ENCODE measurements around the gene TSHZ2.
"Not testable (repeated sequence)": the region's sequence is repeated elsewhere in the genome, so short reads cannot be mapped to it uniquely, and the experiment has no call there.

TSHZ2 gene

DNA sequence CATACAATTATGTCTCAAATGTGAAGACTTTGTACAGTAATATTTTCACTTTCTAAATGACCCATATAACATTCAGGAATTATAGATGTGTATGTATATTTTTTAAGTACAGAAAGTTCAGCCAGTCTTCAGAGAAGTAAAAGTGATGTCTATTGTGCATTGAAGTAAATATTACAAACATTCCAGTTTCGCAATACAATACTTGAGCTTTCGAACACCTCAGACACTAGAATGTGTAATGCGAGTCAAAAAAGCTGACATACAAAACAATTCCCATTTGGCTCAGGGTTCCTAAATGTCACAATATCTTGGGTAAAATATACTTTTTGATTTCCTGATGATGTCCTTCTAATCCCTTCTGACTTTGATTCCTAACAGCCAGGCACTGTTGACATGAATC, 520.1 kb downstream of the TSHZ2 start:
- no peak for DNase-seq

DNA sequence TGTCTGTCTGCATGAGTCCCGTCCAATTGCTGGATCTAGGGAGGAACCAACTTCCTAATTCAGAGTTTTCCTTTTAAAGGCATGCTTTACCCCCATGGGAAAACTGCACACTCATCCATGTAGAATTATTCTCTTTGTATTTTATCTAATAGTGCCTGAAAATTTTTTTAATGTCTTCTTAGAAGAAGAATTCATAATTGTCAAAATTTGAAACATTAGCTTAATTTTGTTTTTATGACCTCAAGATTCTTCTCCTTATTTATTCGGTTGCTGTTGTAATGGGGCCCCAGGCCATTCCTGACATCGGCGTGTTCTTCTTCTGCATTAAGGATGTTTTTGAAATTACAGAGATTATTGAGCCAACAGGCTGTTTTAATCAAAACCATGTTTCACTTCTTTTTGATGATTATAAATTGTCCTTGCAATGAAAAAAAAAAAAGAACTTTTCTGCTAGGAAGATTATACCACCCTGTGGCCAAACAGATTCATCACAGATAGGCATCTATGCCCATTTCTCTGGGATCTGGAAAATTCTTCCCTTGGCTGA, 521.2 kb downstream of the TSHZ2 start:
- DNase-seq = no peak

DNA sequence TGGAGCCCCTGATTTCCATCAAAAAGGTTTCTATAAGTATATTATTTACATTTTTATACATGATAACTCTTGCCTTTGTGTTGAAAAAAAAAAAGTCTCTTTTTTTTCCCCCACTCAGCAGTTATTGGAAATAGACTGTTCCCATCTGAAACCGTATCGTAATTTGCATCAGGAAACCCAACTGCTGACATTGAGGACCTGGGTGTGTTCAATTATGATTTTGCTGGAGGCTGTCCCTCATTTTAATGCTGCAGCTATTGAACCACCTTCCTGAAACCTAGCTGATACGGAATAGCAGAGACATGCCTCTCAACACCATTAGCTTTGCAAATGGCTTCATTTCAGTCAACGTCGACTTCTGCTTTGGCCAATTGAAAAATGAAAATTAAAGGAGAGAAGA, 522.6 kb downstream of the TSHZ2 start:
- no peak for DNase-seq

DNA sequence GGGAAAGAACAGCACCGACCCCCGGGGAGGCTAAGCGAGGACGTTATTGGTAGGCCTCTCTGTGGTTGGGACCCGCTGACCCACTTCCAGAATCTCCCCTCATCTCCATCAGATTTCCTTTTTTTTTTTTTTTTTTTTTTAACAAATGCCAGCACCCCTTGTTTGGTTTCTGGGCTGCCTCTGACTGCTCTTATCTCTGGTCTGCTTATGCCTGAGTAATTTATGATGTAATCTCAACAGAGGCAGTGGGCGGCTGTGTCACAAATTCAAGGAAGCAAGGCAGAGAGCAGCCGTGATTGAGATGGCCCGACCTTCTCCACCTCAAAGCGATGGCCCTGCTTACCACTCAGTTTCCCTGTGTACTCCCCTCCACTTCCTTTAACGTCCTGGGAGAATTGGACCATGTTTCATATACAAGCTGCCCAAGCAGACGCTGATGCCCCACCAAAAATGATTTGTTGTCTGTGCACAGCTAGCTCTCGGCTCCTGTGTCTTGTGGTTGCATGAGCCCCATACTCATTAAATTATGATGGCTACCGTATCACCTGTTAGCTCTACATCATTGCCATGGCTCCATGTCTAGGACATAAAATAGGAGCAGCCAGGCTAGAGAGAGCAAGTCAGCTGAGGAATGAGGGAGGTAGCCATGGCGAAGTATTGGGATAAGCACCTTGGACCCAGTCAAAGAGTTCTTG, 523.4 kb downstream of the TSHZ2 start:
- DNase-seq = no peak

DNA sequence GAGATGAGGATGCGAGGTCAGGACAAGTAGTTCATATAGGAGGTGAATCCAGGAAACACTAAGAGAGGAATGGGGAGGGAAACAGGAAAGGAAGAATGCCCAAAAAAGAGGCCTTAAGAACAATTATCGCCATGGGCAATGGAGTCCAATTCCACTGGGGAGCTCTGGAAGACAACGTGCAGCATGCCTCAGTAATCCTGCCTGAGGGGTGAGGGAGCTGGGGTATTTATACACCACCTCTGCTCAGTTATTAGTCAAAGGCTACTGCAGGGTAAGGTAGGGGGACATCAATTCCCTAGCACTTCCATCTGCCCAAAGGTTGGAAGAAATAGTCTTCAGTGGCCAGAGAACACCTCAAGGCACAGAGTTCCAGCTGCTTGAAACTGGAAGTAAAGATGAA, 525.1 kb downstream of the TSHZ2 start:
- no peak for DNase-seq

DNA sequence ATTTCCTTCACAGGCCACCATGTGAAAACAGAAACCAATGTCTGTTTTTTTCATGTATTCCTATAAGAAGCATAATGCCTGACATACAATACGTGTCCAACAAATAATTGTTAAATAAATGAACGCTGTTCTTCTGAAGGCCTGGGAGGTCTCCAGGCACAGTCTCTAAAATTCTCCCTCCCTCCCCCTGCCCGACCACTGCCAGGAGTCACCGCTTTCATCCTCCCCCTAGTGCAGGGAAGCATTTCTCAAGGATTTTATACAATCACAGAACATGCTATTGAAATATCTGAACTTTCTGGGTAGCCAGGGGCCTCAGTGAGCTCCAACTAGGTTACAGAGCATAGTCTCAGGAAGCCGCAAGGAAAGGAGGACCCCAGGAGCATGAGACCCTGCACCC, 526.2 kb downstream of the TSHZ2 start:
- DNase-seq = no peak

DNA sequence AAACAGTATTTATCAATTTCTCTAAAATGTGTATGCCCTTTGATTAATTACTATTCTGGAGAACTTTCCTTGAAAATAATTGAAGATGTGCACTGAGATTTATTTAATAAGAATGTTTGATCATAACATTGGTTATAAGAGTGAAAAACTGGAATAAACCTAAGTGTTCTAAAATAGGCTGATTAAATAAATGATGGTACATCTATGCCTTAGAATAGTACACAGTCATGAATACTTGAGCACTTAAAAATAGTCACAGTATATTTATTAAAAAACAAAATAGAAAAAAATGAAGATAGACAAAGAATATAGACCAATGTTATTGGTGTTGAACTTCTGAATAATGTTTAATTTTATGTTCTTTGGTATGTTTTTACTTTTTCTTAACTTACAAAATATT, 528.5 kb downstream of the TSHZ2 start:
- no peak for DNase-seq

DNA sequence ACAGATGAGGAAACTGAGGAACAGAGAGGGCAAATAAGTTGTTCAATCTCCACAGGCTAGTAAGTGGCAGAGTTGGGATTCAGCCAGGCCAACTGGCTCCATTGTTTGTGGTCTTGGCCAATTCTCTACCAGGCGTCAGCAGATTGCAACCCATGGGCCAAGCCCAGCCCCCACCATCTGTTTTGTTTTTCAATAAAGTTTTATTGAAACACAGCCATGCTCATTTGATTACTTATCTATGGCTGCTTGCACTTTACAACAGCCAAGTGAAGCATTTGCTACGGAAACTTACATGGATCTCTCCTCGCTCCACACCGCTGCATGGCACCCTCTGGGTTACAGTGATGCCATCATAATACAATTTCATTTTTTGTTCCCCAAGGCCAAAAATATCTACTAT, 530.7 kb downstream of the TSHZ2 start:
- no peak for DNase-seq

DNA sequence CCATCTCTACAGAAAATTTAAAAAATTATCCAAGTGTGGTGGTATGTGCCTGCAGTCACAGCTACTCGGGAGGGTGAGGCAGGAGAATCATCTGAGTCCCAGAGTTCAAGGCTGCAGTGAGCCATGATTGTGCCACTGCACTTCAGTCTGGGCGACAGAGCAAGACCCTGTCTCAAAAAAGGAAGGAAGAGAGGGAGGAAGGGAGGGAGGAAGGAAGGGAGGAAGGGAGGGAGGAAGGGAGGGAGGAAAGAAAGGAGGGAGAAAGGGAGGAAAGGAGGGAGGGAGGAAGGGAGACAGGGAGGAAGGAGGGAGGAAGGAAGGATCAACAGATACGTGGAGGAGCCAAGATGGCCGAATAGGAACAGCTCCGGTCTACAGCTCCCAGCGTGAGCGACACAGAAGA, 531.4 kb downstream of the TSHZ2 start:
- DNase-seq = no peak

DNA sequence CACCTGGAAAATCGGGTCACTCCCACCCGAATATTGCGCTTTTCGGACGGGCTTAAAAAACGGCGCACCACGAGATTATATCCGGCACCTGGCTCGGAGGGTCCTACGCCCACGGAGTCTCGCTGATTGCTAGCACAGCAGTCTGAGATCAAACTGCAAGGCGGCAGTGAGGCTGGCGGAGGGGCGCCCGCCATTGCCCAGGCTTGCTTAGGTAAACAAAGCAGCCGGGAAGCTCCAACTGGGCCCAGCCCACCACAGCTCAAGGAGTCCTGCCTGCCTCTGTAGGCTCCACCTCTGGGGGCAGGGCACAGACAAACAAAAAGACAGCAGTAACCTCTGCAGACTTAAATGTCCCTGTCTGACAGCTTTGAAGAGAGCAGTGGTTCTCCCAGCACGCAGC, 531.9 kb downstream of the TSHZ2 start:
- not testable (repeated sequence) for DNase-seq

DNA sequence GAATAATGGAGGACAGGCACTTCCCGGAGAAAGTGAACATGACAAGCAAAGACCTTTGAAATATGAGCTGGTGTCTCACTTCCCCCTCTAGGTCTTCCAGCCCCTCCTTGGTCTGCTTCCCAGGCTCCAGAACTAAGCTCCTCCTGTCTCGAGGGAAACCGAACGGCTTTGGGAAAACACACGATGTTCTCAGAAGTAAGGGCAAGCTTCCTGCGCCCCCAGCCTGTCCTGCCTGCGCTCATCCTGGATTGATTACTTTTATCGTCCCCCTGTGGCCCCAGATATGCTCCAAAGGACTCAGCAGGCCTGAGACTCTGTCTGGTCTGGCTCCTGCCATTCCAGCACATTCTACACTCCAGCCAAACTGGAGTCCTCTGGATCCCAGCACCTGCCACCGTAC, 538.1 kb downstream of the TSHZ2 start:
- DNase-seq = no peak

DNA sequence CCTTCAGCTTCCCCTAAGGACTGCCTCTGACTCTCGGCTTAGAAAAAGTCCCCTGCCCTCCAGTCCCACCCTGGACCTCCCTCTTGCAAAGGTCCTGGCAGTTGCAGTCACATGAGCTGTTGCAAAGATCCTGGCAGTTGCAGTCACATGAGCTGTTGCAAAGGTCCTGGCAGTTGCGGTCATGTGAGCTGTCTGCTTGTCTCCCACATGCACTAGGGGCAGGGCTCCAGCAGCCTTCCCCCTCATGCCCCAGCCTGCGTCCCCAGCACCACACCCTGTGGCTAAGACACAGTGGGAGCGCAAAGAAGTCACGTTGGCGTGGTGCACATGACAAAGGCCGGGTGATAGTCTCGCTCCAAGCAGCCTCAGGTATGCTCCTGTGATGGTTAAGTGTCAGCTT, 538.5 kb downstream of the TSHZ2 start:
- DNase-seq = no peak

DNA sequence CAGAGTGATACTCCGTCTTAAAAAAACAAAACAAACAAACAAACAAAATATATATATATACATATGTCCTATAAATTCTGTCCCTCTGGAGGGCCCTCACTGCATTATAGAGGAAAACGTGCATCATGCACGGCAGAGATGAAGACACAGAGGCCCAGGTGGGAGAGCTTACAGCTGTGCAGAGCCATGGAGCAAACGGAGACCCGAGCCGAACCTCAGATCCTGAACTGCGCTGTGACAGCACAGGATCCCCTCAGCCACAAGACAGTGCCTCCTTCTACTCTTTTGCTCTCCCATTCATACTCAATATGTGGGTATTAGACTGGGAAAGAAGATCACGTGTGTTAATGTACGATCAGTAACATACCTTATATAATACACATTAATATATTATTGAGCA, 539.9 kb downstream of the TSHZ2 start:
- DNase-seq = no peak

DNA sequence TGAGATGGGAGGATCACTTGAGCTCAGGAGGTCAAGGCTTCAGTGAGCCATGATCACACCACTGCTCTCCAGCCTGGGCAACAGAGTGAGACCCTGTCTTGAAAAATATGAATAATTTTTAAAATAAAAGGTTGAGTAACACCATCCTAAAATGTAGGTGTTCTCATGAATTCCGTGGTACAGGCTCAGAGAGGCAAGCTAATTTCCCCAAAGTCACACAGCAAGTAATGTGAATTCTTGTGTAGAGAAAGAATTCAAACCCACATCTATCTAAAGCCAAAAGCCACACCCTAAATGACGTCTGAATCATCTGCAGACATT, 541.0 kb downstream of the TSHZ2 start:
- no peak for DNase-seq

DNA sequence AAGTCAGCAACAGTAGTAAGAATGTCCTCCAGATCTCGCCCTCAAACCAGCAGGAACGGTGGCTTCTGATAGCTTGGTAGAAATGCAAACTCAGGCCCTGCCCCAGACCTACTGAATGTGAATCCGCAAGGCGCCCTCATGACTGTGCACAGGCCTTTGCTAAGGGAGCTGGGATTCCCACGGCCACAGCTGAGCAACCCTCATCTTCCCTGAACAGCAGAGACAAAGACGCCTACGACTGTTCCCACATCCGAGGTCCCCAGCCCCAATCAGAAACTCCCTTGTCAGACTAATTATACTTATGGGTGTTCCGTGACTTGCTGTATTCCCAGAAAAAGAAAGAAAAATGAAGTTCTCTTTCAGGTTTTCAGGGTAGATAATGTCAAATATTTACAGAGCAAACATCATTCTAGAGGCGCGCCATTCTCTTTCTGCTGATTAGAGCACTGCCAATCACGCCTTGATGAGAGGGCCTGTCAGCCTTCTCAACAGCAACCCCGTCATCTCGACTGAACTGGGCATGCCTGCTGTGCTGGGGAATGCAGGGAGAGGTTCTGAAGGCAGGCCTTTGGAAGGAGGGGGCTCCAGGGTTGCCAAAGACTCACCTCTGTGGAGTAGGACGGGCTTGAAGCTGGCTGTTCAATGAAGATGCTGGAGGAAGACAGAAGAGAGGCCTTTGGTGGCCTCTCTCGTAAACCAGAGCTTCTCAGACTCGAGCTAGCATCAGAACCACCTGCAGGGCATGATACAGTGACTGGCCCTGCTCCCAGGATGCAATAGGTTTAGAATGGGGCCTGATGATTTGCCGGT, 541.5 kb downstream of the TSHZ2 start:
- no peak for DNase-seq

DNA sequence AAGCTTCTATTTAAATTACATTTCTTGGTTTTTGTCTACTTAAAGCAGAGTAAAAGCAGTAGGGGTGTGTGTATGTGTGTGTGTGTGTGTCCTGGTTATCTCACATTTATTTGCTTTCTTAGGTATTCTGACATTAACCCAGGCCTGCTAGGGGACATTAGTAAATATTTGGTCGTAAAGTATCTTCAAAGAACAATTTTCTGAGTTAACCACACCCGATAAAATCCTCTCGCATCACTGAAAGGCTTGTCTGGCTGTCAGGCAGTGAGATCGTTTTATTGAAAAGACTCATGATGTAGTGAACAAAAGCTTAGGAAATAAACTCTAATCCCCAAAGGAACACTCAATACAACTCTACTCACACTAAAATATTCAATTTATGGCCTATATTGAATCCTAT, 543.6 kb downstream of the TSHZ2 start:
- DNase-seq = no peak

DNA sequence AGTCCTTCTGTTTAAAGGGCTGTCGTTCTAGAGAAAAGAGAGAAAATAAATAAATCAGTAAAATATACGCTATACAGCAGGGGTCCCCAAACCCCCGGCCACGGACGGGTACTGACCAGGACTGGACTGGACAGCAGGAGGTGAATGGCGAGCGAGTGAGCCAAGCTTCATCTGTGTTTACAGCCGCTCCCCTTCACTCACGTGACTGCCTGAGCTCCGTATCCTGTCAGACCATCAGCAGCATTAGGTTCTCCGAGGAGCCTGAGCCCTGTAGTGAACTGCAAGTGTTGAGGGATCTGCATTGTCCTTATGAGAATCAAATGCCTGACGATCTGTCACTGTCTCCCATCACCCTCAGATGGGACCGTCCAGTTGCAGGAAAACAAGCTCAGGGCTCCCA, 545.0 kb downstream of the TSHZ2 start:
- DNase-seq = no peak

DNA sequence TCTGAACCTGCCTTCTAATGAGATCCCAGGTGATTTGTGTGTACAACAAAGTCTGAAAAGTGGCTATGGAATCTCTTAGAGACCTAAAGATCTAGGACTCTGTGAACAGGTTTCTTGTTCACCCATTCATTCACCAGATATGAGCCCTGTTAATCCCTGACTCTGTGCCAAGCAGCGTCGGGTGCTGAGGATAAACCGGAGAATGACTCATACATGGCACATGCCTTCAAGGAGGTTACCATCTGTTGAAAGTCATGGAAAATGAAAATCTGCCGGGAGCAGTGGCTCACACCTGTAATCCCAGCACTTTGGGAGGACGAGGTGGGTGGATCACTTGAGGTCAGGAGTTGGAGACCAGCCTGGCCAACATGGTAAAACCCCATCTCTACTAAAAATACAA, 549.3 kb downstream of the TSHZ2 start:
- not testable (repeated sequence) for DNase-seq

DNA sequence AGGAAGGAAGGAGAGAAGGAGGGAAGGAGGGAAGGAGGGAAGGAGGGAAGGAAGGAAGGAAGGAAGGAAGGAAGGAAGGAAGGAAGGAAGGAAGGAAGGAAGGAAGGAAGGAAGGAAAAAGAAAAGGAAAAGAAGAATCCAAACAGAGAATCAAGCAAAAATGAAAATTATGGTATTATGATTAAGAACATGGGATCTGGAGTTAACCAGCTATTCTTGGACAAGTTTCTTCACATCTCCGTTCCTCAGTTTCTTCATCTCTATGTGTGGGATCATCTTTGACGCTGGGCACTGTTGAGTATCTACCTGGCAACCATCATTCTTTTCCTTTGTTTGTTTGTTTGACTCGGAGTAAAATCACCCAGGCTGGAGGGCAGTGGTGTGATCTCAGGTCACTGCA, 549.9 kb downstream of the TSHZ2 start:
- no peak for DNase-seq

DNA sequence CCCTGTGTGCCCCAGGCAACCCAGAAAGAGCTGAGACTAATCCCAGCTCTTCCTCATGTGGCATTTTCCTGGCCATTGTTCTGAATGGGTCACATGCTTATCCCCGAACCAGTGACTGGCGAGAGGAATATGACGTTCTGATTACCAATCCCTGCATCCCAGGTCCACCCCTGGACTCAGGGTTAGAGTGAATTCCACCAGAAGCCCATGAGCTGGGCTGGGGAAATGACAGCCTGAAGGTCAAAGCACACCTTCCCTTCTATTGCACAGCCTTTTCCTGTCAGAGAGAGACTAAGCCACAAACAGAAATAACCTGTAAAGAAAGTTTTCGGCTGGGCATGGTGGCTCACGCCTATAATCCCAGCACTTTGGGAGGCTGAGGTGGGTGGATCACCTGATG, 550.5 kb downstream of the TSHZ2 start:
- no peak for DNase-seq

DNA sequence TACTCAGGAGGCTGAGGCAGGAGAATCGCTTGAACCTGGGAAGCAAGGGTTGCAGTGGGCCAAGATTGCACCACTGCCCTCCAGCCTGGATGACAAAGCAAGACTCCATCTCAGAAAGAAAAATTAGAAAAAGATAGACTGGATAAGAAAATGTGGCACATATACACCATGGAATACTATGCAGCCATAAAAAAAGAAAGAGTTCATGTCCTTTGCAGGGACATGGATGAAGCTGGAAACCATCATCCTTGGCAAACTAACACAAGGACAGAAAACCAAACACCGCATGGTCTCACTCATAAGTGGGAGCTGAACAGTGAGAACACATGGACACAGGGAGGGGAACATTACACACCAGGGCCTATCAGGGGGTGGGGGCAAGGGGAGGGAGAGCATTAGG, 551.5 kb downstream of the TSHZ2 start:
- DNase-seq = not testable (repeated sequence)

DNA sequence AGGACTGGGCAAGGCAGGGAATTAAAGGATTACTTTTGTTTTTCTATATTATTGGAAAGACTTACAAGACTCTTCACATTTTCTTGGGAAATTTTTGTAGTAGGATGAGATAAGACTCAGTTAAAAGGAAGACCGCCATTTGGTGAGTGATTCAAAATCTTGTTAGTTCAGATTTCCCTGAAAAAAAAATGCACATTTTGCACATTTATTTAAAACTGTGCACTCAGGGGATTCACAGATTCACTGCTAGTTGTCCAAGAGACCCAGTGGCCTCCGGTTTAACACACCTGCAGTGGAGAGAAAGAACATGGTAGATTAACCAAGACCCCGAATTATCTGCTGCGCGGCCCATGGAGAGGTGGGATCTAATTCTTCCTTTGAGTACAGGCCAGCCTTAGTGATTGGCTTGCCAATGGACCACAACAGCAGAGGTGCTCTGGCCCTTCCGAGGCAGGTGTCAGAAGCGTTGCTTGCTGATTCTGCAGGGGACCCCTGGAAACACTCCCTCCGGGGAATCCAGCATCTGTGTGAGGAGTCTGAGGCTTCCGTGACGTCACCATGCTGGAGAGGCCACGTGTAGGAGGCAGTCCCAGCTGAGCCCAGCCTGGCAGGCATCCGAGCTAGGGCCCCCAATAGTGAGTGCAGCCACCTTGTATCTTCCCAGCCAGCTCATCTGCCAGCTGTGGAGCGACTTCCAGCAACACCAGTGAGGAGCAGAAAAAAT, 552.6 kb downstream of the TSHZ2 start:
- DNase-seq = no peak

DNA sequence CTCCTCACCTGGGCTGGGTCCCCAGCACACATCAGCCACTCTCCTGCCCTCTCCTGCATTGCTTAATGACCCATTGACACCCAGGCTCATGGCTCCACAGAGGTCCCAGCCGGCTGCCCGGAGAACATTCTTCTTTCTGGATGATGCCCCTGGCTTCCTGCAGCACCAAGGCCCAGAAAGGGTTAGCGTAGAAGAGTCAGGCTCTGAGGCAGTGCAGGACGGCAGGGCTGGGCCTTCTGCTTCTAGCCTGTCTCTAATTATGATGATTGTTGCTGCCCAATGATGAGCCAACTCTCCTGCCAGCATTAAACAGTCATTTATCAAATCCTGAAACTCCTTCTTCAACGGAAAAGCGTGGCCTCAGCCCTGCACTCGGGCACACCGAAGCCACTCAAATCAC, 555.0 kb downstream of the TSHZ2 start:
- DNase-seq = no peak

DNA sequence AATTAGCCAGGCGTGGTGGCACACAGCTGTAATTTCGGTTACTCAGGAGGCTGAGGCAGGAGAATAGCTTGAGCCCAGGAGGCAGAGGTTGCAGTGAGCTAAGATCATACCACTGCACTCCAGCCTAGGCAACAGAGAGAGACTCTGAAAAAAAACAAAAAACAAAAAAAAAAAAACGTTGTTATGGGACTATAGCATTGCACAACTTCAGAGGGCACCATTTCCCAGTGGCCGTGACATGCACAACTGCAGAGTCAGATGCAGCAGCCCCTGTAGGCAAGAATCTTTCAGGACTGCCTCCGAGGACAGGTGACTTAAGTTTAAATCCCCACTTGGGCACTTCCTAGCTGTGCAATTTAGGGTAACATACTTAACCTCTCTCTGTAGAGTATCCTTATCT, 557.5 kb downstream of the TSHZ2 start:
- DNase-seq = no peak
